ENCODE results near the gene OR2K2.
"Not testable (repeated sequence)": the region's sequence is repeated elsewhere in the genome, so short reads cannot be mapped to it uniquely, and the experiment has no call there.

OR2K2 gene

DNA sequence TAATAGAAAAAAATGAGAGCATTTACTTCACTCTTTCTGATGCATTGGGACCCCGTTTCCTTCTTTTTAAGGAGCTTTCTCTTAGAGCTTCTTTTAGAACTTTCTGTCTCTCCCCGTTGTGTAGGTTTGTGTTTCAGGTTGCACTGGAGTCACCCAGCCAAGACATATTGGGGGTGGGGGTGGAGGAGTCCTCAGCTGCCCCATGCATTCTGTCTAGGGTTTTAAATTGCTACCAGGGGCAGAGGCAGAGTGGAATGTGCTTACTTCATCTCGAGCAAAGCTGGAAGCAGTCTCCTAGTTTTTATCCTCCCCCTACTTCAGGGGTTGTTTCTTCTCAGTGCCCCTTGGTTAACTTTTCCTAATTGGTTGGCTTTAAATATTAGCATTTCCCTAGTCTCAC lies 9.4 kb downstream of the OR2K2 start:
- no peak for TF ChIP-seq EZH2phosphoT487 (conservative IDR thresholded peaks at IDR 0.05; ENCODE audit: low read length)
- TF ChIP-seq, protein P1, sequence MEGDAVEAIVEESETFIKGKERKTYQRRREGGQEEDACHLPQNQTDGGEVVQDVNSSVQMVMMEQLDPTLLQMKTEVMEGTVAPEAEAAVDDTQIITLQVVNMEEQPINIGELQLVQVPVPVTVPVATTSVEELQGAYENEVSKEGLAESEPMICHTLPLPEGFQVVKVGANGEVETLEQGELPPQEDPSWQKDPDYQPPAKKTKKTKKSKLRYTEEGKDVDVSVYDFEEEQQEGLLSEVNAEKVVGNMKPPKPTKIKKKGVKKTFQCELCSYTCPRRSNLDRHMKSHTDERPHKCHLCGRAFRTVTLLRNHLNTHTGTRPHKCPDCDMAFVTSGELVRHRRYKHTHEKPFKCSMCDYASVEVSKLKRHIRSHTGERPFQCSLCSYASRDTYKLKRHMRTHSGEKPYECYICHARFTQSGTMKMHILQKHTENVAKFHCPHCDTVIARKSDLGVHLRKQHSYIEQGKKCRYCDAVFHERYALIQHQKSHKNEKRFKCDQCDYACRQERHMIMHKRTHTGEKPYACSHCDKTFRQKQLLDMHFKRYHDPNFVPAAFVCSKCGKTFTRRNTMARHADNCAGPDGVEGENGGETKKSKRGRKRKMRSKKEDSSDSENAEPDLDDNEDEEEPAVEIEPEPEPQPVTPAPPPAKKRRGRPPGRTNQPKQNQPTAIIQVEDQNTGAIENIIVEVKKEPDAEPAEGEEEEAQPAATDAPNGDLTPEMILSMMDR (IDR thresholded peaks at IDR 0.05; ENCODE audit: insufficient read depth, low read length, poor library complexity, severe bottlenecking) = no peak
- Histone ChIP-seq H3K27me3 (ENCODE audit: low read length) (no peaks in the 10 kb centered on the region), H3K9me2 (replicated peaks; ENCODE audit: insufficient read depth, low read length) (no peaks in the 10 kb centered on the region), H3K4me2 (ENCODE audit: low read depth, low read length, poor library complexity, severe bottlenecking) (no peak overlapping the region), H3K9ac (ENCODE audit: low read length) (no peak overlapping the region), H2AFZ (ENCODE audit: low read depth, low read length, severe bottlenecking) (no peak overlapping the region), H4K20me1 (ENCODE audit: low read depth, low read length) (no peaks in the 10 kb centered on the region), H3K79me2 (ENCODE audit: insufficient read depth, low read length) (no peaks in the 10 kb centered on the region), H3K27ac (ENCODE audit: low read depth, low read length) (no peak overlapping the region), H3K9me3 (ENCODE audit: insufficient read depth, low read length) (no peaks in the 10 kb centered on the region), H3F3A (ENCODE audit: insufficient read depth) (no peaks in the 10 kb centered on the region), H3K4me3 (ENCODE audit: insufficient read depth, low read length, poor library complexity, severe bottlenecking) (no peak overlapping the region), H3K36me3 (ENCODE audit: low read length) (no peaks in the 10 kb centered on the region)

DNA sequence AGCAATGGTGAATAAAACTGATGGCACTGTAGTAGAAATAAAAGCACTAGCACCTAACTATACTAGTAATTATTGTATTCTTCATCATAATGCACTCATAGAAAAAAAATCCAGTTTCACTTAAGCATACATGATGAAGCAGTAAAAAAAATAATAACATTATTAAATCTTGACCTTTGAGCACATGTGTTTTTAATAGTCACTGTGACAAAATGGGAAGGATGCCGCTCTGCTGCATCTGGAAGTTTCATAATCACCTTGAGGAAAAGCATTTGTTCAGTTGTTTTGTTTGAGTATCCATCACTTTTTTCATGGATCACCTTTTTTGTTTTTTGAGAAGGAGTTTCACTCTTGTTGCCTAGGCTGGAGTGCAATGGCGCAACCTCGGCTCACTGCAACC lies 13.2 kb downstream of the OR2K2 start:
- H3K4me3 ChIP-seq (ENCODE audit: insufficient read depth, low read length, poor library complexity, severe bottlenecking) = no peak overlapping the region
- no peaks in the 10 kb centered on the region for H3K36me3 ChIP-seq (ENCODE audit: low read length)
- no peak overlapping the region for H3K9ac ChIP-seq (ENCODE audit: low read length)
- no peaks in the 10 kb centered on the region for H3K9me2 ChIP-seq (replicated peaks; ENCODE audit: insufficient read depth, low read length)
- H3F3A ChIP-seq (ENCODE audit: insufficient read depth) = no peaks in the 10 kb centered on the region
- no peaks in the 10 kb centered on the region for H3K27me3 ChIP-seq (ENCODE audit: low read length)
- no peak overlapping the region for H2AFZ ChIP-seq (ENCODE audit: low read depth, low read length, severe bottlenecking)
- no peaks in the 10 kb centered on the region for H3K9me3 ChIP-seq (ENCODE audit: insufficient read depth, low read length)
- no peaks in the 10 kb centered on the region for H4K20me1 ChIP-seq (ENCODE audit: low read depth, low read length)
- no peak overlapping the region for H3K27ac ChIP-seq (ENCODE audit: low read depth, low read length)
- TF ChIP-seq, protein P1 (IDR thresholded peaks at IDR 0.05; ENCODE audit: insufficient read depth, low read length, poor library complexity, severe bottlenecking) = no peak
- TF ChIP-seq EZH2phosphoT487 (conservative IDR thresholded peaks at IDR 0.05; ENCODE audit: low read length) = no peak
- no peak overlapping the region for H3K4me2 ChIP-seq (ENCODE audit: low read depth, low read length, poor library complexity, severe bottlenecking)
- H3K79me2 ChIP-seq (ENCODE audit: insufficient read depth, low read length) = no peaks in the 10 kb centered on the region

DNA sequence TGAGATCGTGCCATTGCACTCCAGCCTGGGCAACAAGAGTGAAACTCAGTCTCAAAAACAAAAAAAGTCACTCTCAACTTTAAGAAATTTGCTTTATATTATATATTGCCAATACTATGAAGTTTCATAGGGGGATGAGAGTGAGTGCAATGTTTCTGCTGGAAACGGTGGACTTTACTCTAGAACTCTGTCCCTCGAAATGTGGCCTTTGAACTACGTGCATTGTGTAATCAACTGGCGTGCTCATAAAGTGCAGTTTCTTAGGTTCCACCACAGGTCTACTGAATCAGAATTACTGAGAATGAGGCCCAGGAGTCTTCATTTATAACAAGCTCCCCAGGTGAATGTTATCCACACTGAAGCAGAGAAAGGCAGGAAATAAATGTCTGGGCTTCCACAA lies 24.1 kb downstream of the OR2K2 start:
- Histone ChIP-seq H3K9me3 (ENCODE audit: insufficient read depth, low read length) (no peaks in the 10 kb centered on the region), H3K9me2 (replicated peaks; ENCODE audit: insufficient read depth, low read length) (no peaks in the 10 kb centered on the region)

DNA sequence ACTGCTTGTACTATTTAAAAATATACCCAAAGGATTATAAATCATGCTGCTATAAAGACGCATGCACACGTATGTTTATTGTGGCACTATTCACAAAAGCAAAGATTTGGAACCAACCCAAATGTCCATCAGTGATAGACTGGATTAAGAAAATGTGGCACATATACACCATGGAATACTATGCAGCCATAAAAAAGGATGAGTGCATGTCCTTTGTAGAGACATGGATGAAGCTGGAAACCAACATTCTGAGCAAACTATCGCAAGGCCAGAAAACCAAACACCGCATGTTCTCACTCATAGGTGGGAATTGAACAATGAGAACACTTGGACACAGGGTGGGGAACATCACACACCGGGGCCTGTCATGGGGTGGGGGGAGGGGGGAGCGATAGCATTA lies 26.0 kb downstream of the OR2K2 start:
- not testable (repeated sequence) for H3K9me3 ChIP-seq (ENCODE audit: insufficient read depth, low read length); H3K9me2 ChIP-seq (replicated peaks; ENCODE audit: insufficient read depth, low read length); H3F3A ChIP-seq (ENCODE audit: insufficient read depth); H3K79me2 ChIP-seq (ENCODE audit: insufficient read depth, low read length); H4K20me1 ChIP-seq (ENCODE audit: low read depth, low read length); H3K36me3 ChIP-seq (ENCODE audit: low read length); H3K27me3 ChIP-seq (ENCODE audit: low read length); H3K9ac ChIP-seq (ENCODE audit: low read length); H3K4me2 ChIP-seq (ENCODE audit: low read depth, low read length, poor library complexity, severe bottlenecking); H3K4me3 ChIP-seq (ENCODE audit: insufficient read depth, low read length, poor library complexity, severe bottlenecking); H3K27ac ChIP-seq (ENCODE audit: low read depth, low read length); H2AFZ ChIP-seq (ENCODE audit: low read depth, low read length, severe bottlenecking)

More for the DNA sequence above, 24.1 kb downstream of the OR2K2 start:
- H3K36me3 ChIP-seq (ENCODE audit: low read length) = no peaks in the 10 kb centered on the region
- H3K27ac ChIP-seq (ENCODE audit: low read depth, low read length) = no peak overlapping the region
- no peak overlapping the region for H3K4me3 ChIP-seq (ENCODE audit: insufficient read depth, low read length, poor library complexity, severe bottlenecking)
- no peaks in the 10 kb centered on the region for H3K79me2 ChIP-seq (ENCODE audit: insufficient read depth, low read length)
- no peaks in the 10 kb centered on the region for H4K20me1 ChIP-seq (ENCODE audit: low read depth, low read length)
- H3K9ac ChIP-seq (ENCODE audit: low read length) = no peak overlapping the region
- no peak overlapping the region for H3K4me2 ChIP-seq (ENCODE audit: low read depth, low read length, poor library complexity, severe bottlenecking)
- no peaks in the 10 kb centered on the region for H3K27me3 ChIP-seq (ENCODE audit: low read length)
- H3F3A ChIP-seq (ENCODE audit: insufficient read depth) = no peaks in the 10 kb centered on the region
- TF ChIP-seq, protein P1 (IDR thresholded peaks at IDR 0.05; ENCODE audit: insufficient read depth, low read length, poor library complexity, severe bottlenecking) = no peak
- TF ChIP-seq EZH2phosphoT487 (conservative IDR thresholded peaks at IDR 0.05; ENCODE audit: low read length) = no peak
- H2AFZ ChIP-seq (ENCODE audit: low read depth, low read length, severe bottlenecking) = no peak overlapping the region

All from SU-DHL-6 (cell line).